Activated T-helper 9 cell treated with anti-CD3 and anti-CD28 coated beads, Interleukin-2, amount 50 U/mL, for 16 hours (primary cell): ENCODE data around the gene RANBP10.

ENCODE experiments used
- DNase-seq: peaks from one replicate; pipeline ENCODE4 v3.0.0-alpha.2; 2020; ENCODE audit warnings: low read depth

Gene RANBP10

DNA sequence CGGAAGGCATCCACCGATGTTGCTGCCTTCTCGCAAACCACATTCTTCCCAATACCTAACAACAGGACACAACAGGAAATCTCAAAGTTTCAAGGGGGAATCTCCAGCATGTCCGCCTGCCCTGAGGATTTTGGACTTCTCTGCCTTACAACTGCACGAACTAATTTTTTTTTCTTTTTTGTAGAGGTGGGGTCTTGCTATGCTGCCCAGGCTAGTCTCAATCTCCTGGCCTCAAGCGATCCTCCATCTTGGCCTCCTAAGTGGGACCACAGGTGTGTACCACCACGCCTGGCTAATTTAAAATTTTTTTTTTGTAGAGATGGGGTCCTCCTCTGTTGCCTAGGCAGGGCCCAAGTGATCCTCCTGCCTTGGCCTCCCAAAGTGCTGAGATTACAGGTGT is 130.4 kb downstream of the RANBP10 start:
- no peak for DNase-seq

DNA sequence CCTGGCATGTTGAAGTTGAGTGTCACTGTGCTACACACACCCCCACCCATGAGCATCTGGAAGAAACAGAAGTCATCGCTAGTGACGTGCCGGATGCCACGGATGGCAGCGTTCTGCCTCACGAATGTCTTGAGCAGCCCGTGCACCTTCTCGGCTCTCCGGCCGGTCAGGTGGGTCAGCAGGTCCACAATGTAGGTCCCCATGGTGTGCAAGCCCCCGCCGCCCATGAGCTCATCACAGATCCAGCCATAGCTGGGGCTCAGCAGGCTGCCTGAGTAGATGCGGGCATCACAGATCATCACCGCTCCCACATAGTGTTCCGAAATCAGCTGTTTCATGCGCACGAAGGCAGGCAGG is 130.8 kb downstream of the RANBP10 start:
- no peak for DNase-seq

DNA sequence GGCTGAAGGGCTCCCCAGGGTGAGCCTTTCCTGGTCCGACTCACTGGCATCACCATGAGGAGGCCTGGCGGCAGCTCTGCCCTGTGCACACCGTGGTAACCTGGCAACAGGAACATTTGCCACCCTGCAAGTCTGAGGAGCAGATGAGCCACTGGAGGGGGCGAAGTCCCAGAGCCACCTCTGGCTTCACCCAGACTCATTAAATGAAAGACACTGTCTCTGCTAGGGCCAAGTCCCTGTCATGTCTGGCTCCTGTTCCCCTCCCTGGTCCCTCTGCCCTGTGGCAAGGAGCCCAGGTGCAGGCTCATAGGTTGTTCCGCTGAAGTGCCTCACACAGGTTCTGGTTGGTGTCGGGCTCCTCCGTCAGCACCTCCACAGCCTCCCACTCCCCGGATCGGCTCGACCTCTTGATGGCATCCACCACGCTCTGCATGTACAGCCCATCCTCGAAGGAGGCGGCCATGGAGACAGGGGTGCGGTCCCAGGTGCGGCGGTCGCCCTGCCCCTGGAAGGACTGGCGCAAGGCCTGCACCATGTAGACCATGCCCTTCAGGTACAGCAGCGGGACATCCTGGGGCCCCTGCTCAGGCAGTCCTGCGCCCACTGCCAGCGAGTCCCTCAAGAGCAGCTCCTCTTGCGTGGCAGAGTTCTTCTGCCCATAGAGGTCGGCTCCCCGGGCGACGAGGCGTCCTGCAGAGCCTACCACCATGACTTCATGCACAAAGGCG is 131.3 kb downstream of the RANBP10 start:
- no peak for DNase-seq

DNA sequence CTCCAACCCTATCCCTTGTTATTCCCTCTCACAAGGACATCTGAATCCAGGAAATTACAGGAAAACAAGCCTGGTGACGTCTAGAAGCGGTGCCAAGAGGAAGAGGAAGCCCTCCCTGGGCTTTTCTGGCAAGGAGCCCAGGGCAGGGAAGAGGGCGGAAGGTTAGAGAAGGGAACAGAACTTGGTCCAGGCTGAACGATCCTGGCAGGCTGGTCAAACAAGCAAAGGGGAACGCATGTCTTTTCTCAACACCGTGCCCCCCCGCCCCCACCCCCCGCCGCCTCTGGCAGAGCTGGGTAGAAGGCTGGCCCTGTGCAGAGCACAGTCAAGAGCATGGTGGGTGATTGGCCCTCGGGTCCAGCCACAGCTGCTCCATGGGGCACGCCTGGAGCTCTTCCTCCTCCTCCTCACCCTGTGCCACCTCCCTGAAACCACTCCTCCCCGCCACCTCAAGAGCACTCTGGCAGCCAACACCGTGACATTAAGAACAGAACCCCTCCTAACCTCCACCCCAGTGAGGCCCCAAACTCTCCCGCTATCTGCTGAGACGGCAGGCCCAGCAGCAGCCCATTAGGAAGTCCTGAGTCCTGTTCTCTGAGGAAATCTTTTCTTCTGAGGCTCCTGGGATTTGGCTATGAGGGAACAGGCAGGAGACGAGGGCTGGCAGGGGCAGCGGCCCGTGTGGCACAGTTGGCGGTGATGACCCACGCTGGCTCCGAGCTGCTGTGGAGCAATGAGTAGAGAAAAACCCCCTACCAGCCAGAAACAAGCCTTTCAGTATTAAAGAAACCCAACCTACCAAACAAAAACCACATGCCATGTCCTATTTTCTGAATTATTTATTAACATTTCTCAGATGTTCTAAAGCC is 132.4 kb downstream of the RANBP10 start:
- no peak for DNase-seq
